Left lung (tissue), 10 donors: Measurements from ENCODE around the gene SND1. TPM values are rescaled to one million over a fixed set of nuclear protein-coding genes. Genes with fewer than 3 reads are reported as not detected.

Experiments
- ATAC-seq: fragments of 200-7000 bp; cut with Tn5 transposase; one replicate; pipeline ENCODE4 v1.9.1; 2020; ENCODE audit warnings: moderate library complexity
- DNase-seq, 4 donors: peaks; one replicate each; pipeline ENCODE4 v3.0.0-alpha.2; 2013 to 2020
- H3K27ac ChIP-seq, 2 donors: fragments of 200-600 bp; sonication (generic) in 1 of 2; one replicate each; pipeline versions ENCODE4 v1.5.0 to v1.8.0; 2020 to 2021
- H3K27me3 ChIP-seq, 2 donors: fragments of 200-600 bp; sonication (generic) in 1 of 2; one replicate each; pipeline versions ENCODE4 v1.5.0 to v1.8.0; 2020 to 2021
- H3K36me3 ChIP-seq, 2 donors: fragments of 200-600 bp; sonication (generic) in 1 of 2; one replicate each; pipeline versions ENCODE4 v1.5.0 to v1.8.0; 2020 to 2021
- H3K4me1 ChIP-seq, 2 donors: fragments of 200-600 bp; one replicate each; pipeline ENCODE4 v1.8.0; 2021
- H3K4me3 ChIP-seq, 2 donors: fragments of 200-600 bp; sonication (generic) in 1 of 2; one replicate each; pipeline versions ENCODE4 v1.5.0 to v1.8.0; 2020 to 2021; ENCODE audit warnings: mild to moderate bottlenecking in 1 of 2
- H3K9me3 ChIP-seq, 2 donors: fragments of 200-600 bp; sonication (generic) in 1 of 2; one replicate each; pipeline versions ENCODE4 v1.5.0 to v1.8.0; 2020 to 2021
- CTCF ChIP-seq, 2 donors: fragments of 200-600 bp; sonication (generic) in 1 of 2; IDR thresholded peaks; one replicate each; pipeline versions ENCODE4 v1.5.0 to v1.8.0; 2021; ENCODE audit warnings: antibody characterized with exemption in 2 of 2
- intact Hi-C, 2 donors: fragments of 100-400 bp; cut with DNase I; formaldehyde crosslinking; loops; one replicate each; pipeline versions ENCODE4 v1.11.2 to v1.14.2; 2022
- polyA plus RNA-seq, 6 donors: library from polyadenylated mRNA; unstranded; fragments of 120-200 nt; gene quantifications; one replicate each; pipeline ENCODE4 v1.2.1, GENCODE V29; 2013; ENCODE audit not compliant: insufficient read length in 6 of 6
- total RNA-seq, 2 donors: library from RNA; stranded (reverse); fragmentation: NEBNext Ultra II Directional; extraction: Animal tissue kit (Norgen Biotek cat#: 25700); gene quantifications; one replicate each; pipeline ENCODE4 v1.2.1, GENCODE V29; 2021
- donor health status: DM: no; HTN: yes; CAD: no.
- donor health status: DM: no; HTN: no; CAD: no.

The SND1 gene
- total and polyA plus RNA-seq, 8 donors: 141 to 229 (median 156) TPM

- intact Hi-C loops: no loop called here
- ATAC-seq: no peak
- no peak for TF ChIP-seq CTCF (IDR thresholded peaks at IDR 0.05)
Measured at GRCh38 chr7:127802845-127803244, 150.9 kb downstream of the SND1 start.

GRCh38 chr7:127803626-127804025 is 151.6 kb downstream of the SND1 start:
- intact Hi-C loops: no loop called here
- Histone ChIP-seq H3K27ac (no peak overlapping the region), H3K36me3 (peaks cover 0 to 13% of the 10 kb centered on the region in 2 donors), H3K4me3 (no peak overlapping the region), H3K9me3 (no peaks in the 10 kb centered on the region), H3K4me1 (peaks cover 0 to 9% of the 10 kb centered on the region in 2 donors), H3K27me3 (no peaks in the 10 kb centered on the region)
- ATAC-seq (no peak), DNase-seq (no peak)
- no peak for TF ChIP-seq CTCF (IDR thresholded peaks at IDR 0.05)

More at GRCh38 chr7:127802845-127803244, 150.9 kb downstream of the SND1 start:
- H3K27ac ChIP-seq: no peak overlapping the region
- H3K9me3 ChIP-seq: no peaks in the 10 kb centered on the region
- H3K27me3 ChIP-seq: no peaks in the 10 kb centered on the region
- DNase-seq: no peak
- peaks cover 4 to 17% of the 10 kb centered on the region in 2 donors for H3K4me1 ChIP-seq
- H3K4me3 ChIP-seq: no peak overlapping the region
- H3K36me3 ChIP-seq: peaks cover 0 to 5% of the 10 kb centered on the region in 2 donors

GRCh38 chr7:127807340-127807739 is 155.3 kb downstream of the SND1 start:
- Histone ChIP-seq H3K9me3 (no peaks in the 10 kb centered on the region), H3K4me1 (peaks cover 0 to 6% of the 10 kb centered on the region in 2 donors), H3K36me3 (peaks cover 0 to 22% of the 10 kb centered on the region in 2 donors), H3K27ac (no peak overlapping the region), H3K27me3 (no peaks in the 10 kb centered on the region), H3K4me3 (no peak overlapping the region)
- ATAC-seq (no peak), DNase-seq (no peak)
- TF ChIP-seq CTCF (IDR thresholded peaks at IDR 0.05): no peak
- intact Hi-C loops: no loop called here

- Histone ChIP-seq H3K4me1 (peaks cover 0 to 7% of the 10 kb centered on the region in 2 donors), H3K9me3 (no peaks in the 10 kb centered on the region), H3K4me3 (no peak overlapping the region), H3K36me3 (peaks cover 0 to 22% of the 10 kb centered on the region in 2 donors), H3K27me3 (no peaks in the 10 kb centered on the region), H3K27ac (no peak overlapping the region)
- no peak for TF ChIP-seq CTCF (IDR thresholded peaks at IDR 0.05)
- DNase-seq: no peak
- intact Hi-C loops: no loop called here
- no peak for ATAC-seq
Measured at GRCh38 chr7:127807829-127808228, 155.8 kb downstream of the SND1 start.

GRCh38 chr7:127809261-127809702 is 157.3 kb downstream of the SND1 start:
- H3K36me3 ChIP-seq: peaks cover 0 to 22% of the 10 kb centered on the region in 2 donors
- no peaks in the 10 kb centered on the region for H3K27me3 ChIP-seq
- ATAC-seq (peak; percentile 50), DNase-seq (no peak)
- no peak for TF ChIP-seq CTCF (IDR thresholded peaks at IDR 0.05)
- H3K27ac ChIP-seq: no peak overlapping the region
- no peaks in the 10 kb centered on the region for H3K9me3 ChIP-seq
- no peak overlapping the region for H3K4me3 ChIP-seq
- peaks cover 0 to 15% of the 10 kb centered on the region in 2 donors for H3K4me1 ChIP-seq
- intact Hi-C loops: no loop called here
